CD4-positive, alpha-beta T cell treated with Interleukin-15 for 1 hour (primary cell): ENCODE results near the gene INPPL1.
"Not testable (repeated sequence)": the region's sequence is repeated elsewhere in the genome, so short reads cannot be mapped to it uniquely, and the experiment has no call there.

Experiments used
- DNase-seq: peaks from one replicate; pipeline ENCODE4 v3.0.0-alpha.2; 2020

Gene INPPL1

GRCh38 chr11:72224564-72225410 lies at the start of gene INPPL1:
Gene INPPL1, plus strand, starts transcription at chr11:72224767. Its CDS starts 218 bp downstream, at chr11:72224985.
- DNase-seq: no peak

DNA sequence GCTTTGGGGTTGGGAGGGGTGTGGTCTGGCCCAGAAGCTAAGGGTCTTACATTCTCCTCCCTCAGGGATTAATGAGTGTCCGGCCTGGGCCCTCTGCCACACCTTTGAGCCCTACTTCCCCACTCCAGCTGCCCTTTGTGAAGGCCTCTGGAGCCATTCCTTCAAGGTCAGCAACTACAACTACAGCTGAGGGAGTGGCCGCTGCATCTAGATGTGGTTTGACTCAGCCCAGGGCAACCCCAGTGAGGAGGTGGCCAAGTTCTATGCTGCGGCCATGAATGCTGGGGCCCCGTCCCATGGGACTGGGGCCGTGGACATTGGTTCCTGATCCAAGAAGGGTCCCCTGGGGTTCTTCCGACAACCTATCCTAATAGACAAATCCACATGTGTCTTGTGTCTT lies 46.9 kb upstream of the INPPL1 start:
- DNase-seq: no peak

DNA sequence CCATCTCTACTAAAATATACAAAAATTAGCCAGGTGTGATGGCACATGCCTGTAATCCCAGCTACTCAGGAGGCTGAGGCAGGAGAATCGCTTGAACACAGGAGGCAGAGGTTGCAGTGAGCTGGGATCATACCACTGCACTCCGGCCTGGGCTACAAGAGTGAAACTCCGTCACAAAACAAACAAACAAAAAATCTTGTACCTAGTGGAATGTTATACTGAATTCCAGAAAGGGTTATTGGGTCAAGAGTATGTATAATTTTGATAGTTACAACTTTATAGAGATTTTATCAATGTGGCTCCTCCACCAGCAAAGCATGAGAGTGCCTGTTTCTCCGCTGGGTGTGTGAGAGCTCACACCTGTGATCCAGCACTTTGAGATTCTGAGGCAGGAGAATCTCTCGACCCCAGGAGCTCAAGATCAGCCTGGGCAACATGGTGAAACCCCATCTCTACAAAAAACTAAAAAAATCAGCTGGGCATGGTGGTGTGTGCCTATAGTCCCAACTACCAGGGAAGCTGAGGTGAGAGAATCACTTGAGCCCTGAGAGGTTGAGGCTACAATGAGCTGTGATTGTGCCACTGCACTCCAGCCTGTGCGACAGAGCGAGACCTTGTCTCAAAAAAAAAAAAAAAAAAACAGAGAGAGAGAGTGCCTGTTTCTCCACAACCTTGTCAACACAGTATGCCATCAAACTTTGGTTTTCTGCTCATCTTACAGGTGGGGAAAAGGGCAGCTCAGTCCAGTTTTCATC lies 45.3 kb upstream of the INPPL1 start:
- no peak for DNase-seq

- DNase-seq: no peak
These were observed 44.7 kb upstream of the INPPL1 start for GRCh38 chr11:72179804-72180396.

DNA sequence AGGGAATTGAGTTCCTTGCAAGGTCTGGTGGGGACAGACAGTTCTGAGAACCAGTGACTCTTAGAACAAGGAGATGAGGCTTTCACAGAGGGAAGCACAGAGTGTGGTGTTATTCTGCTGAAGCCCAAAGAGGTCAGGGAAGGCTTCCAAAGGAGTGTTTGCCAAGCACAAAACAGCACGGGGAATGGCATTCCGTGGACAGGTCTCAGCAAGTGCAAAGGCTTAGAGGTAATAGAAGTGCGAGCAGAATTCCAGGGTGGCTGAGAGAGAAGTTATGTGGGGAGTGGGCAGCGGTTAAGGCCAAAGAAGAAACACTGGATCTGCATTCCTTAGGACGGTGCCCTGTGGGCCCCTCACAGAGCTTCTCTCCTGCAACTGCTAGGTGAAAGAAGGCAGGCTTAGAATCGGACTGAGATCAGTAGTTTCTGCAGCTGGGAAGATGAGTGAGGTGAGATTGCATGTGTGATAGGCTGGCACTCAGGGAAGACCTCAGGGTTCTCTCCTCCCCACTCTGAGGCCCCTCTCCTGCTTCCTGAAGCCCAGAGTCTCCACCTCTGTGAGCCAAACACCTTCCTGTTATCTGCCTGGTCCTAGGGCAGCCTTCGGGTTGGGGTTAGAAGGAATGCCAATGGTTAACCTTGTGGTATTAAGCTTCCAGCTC lies 43.5 kb upstream of the INPPL1 start:
- DNase-seq: not testable (repeated sequence)

DNA sequence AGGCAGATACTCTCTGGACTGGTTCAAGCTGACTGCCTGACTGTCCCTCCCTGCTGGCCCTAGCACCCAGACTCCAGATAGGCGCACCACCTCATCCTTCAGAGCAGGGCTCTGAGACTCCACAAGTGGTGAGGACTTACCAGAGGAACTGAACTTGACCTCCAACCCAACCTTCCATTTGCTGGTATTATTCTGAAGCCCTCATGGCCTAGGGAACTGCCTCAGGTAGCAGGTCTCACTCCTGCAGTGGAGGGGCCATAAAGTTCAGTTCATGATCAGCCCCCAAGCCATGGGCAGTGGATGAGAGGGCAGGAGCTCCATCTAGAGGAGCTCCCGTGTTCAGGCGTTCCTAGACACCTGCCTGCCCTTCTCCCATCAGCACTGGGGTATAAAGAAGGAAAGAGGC lies 43.0 kb upstream of the INPPL1 start:
- not testable (repeated sequence) for DNase-seq

DNA sequence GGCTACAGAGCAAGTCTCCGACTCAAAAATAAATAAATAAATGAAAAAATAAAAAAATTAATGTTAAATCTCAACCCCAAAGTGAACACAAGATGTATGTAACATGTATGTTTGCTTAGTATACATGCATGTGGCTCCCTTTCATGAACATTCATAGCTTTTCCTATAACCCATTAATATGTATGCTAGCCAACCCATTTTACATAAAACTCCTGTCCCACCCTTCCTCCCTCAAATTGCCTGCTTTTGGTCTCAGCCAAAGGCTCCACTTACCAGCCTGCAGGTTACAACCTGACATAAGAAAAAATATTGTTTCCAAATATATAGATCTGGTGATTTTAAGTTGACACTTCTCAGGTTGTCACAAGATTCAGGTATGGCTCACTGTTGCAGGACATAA lies 36.3 kb upstream of the INPPL1 start:
- DNase-seq: no peak

DNA sequence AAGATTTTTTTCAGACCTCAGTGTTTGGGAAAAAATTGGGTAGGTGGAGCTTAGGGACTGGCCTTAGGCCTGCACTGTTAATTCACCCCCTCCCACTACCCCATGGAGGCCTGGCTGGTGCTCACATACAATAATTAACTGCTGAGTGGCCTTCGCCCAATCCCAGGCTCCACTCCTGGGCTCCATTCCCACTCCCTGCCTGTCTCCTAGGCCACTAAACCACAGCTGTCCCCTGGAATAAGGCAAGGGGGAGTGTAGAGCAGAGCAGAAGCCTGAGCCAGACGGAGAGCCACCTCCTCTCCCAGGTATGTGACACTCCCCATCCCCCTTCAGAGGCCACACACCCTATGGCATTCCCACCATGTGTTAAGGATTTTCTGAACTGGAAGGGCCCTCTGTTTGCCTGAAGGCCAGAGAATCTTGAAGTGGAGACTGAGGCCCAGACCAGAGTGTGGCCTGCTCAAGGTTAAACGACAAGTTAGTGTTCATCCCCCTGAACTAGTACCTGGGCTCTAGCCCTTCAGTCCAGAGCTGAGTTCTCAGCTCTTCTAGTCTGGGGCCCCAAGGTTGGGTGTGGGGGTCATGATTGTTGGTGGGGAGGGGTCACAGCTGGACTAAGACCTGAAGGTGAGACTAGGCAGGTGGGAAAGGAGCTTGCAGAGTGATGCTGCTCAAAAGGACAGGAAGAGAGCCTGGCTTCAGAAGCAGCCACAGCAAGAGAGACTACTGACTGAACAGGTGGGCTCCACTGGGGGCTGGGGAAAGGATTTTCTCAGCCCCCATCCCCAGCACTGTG lies 34.9 kb upstream of the INPPL1 start:
- no peak for DNase-seq

- no peak for DNase-seq
These were observed 33.9 kb upstream of the INPPL1 start for GRCh38 chr11:72190631-72191071.

GRCh38 chr11:72191961-72192381 lies 32.6 kb upstream of the INPPL1 start, which contains the start of gene FOLR1:
Gene FOLR1, plus strand, starts transcription at chr11:72192140. Its CDS starts 34 bp downstream, at chr11:72192174.
- DNase-seq: no peak

GRCh38 chr11:72195518-72196270 lies 28.9 kb upstream of the INPPL1 start:
- DNase-seq: no peak

DNA sequence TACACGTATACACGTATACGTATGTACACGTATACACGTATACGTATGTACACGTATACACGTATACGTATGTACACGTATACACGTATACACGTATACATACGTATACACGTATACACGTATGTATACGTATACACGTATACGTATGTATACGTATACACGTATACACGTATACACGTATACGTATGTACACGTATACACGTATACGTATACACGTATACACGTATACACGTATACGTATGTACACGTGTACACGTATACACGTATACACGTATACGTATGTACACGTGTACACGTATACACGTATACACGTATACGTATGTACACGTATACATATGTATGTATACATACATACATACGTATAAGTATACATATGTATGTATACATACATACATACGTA lies 23.1 kb upstream of the INPPL1 start:
- not testable (repeated sequence) for DNase-seq

- no peak for DNase-seq
These were observed 22.0 kb upstream of the INPPL1 start for GRCh38 chr11:72202571-72202970.

DNA sequence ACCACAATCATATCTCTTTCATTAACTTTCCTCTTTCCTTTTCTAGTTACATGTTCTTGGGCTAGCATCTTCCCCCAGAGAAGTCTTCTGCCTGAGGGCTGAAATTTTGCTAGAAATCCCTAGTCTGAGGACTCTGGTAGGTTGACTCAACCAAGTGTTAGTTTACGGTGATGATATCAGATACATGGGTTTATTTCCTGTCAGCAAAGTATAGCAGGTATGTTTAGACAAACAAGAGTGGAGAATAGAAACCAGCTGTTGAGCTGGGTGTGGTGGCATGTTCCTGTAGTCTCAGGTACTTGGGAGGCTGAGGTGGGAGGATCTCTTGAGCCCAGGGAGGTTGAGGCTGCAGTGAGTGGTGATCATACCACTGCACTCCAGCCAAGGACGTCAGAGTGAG lies 21.4 kb upstream of the INPPL1 start:
- no peak for DNase-seq

DNA sequence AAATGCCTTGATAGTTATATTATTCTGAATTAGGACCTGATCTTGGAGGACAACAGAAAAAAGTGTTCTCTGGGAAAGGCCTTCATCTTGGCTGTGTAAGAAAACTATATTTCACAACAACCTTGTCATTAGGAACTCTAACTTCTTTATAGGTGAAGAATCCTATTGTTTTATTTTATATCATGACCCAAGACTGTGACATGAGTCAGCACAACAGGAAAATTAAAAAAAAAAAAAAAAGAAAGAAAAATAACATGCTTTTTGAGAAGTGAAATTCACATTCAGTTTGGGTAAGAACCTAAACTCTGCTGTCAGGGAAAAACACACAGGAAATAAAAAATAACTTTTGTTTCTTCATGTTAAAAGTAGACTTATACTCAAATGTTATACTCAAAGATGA lies 19.7 kb upstream of the INPPL1 start:
- no peak for DNase-seq

GRCh38 chr11:72206794-72207193 lies 17.8 kb upstream of the INPPL1 start:
- DNase-seq: not testable (repeated sequence)

DNA sequence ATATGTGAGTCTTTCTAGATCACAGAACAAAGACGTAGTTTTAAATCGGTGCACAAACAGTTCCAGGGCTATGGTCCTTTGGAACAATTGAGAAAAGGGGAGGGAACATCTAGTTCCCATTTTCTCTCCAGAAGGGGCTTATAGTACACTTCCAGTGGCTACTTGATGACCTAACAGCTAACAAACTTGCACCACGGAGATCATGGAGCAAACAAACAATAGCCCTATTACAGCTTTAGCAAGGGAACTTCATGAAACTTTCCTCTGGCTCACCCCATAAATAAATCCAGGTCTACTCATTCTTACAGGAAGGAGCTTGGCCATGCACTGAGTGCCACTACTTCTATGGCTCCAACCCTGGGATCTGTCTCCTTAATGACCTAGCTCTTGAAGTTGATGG lies 16.3 kb upstream of the INPPL1 start:
- no peak for DNase-seq

- DNase-seq: no peak
These were observed 15.5 kb upstream of the INPPL1 start for GRCh38 chr11:72209101-72209500.

DNA sequence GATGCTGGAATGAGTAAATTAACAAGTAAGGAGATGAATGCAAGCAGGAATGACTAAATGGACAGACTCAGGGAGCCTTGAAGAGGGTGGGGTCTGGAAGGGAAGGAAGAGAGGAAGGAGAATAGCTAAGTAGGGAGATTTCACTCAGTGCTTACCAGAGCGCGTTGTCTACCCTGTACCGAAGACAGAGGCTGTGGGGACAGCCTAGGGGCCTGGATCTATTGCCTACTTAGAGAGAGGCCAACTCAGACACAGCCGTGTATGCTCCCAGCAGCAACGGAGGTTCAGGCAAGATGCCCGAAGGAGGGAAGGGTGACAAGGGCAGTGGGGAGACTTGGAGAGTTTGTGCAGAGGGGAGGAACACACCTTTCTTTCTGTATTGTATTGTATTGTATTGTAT lies 7.9 kb upstream of the INPPL1 start, which contains the start of gene FOLR2:
FOLR2 (plus strand) TSS at position 157 of the 400 bp plus-strand sequence. CDS start 1,791 bp downstream, outside the sequence.
- DNase-seq: no peak

GRCh38 chr11:72217841-72218240 lies 6.7 kb upstream of the INPPL1 start:
- no peak for DNase-seq

GRCh38 chr11:72218251-72218745 lies 6.3 kb upstream of the INPPL1 start:
- DNase-seq: no peak
